Prostate gland (tissue), 2 donors: ENCODE measurements around the gene RAB36. TPM values are rescaled to one million over a fixed set of nuclear protein-coding genes. Genes with fewer than 3 reads are reported as not detected.

Source experiments
- DNase-seq: peaks from one replicate; pipeline ENCODE4 v3.0.0-alpha.2; 2019; ENCODE audit warnings: low spot score
- H3K27ac ChIP-seq, 2 donors: fragments of 200-600 bp; sonication (generic); 2 replicates each; pipeline ENCODE4 v1.5.1; 2017 to 2019
- H3K27me3 ChIP-seq: fragments of 200-600 bp; sonication (generic); replicated peaks from 2 replicates; pipeline ENCODE4 v1.5.1; 2019; ENCODE audit not compliant: insufficient read depth
- H3K36me3 ChIP-seq, 2 donors: fragments of 200-600 bp; sonication (generic); 1 replicate in 1 of 2; 2 replicates in 1 of 2; pipeline versions ENCODE4 v1.5.1 to v1.8.1; 2017 to 2019
- H3K4me1 ChIP-seq: fragments of 200-600 bp; sonication (generic); replicated peaks from 2 replicates; pipeline ENCODE4 v1.5.1; 2019
- H3K4me3 ChIP-seq, 2 donors: fragments of 200-600 bp; sonication (generic); 2 replicates each; pipeline ENCODE4 v1.5.1; 2017 to 2019
- H3K9me3 ChIP-seq: fragments of 200-600 bp; sonication (generic); 2 replicates; pipeline ENCODE4 v1.5.1; 2017
- POLR2A ChIP-seq: fragments of 450-650 bp; IDR thresholded peaks from one replicate; pipeline ENCODE4 v1.6.1; 2016; ENCODE audit warnings: antibody characterized with exemption, mild to moderate bottlenecking
- POLR2AphosphoS5 ChIP-seq: sonication (generic); formaldehyde crosslinking; IDR thresholded peaks from one replicate; pipeline ENCODE4 v1.6.1; 2017; ENCODE audit warnings: antibody characterized with exemption
- WGBS: methylation state at CpG from one replicate; pipeline ENCODE4 v1.1.5; 2018; 5-methylcytosine and 5-hydroxymethylcytosine counted together
- intact Hi-C: fragments of 100-400 bp; cut with DNase I; formaldehyde crosslinking; loops from one replicate; pipeline ENCODE4 v1.14.2; 2022
- total RNA-seq, 2 donors: library from RNA; depleted of rRNA; stranded (reverse); fragments of >200 nt; gene quantifications; one replicate each; pipeline ENCODE4 v1.1.0, GENCODE V29; 2016
- TF ChIP-seq, protein P1 (sequence below), 4 experiments: fragments of 200-600 bp in 2 of 4; fragments of 450-650 bp in 2 of 4; sonication (generic) in 2 of 4; IDR thresholded peaks; 1 replicate in 3 of 4; 2 replicates in 1 of 4; pipeline ENCODE4 v1.5.1; 2016 to 2019; ENCODE audit warnings: antibody characterized with exemption in 4 of 4, mild to moderate bottlenecking in 2 of 4, moderate library complexity in 2 of 4

RAB36 gene
- total RNA-seq, 2 donors from 2014 or later, result 4.1 to 12.7 TPM

DNA sequence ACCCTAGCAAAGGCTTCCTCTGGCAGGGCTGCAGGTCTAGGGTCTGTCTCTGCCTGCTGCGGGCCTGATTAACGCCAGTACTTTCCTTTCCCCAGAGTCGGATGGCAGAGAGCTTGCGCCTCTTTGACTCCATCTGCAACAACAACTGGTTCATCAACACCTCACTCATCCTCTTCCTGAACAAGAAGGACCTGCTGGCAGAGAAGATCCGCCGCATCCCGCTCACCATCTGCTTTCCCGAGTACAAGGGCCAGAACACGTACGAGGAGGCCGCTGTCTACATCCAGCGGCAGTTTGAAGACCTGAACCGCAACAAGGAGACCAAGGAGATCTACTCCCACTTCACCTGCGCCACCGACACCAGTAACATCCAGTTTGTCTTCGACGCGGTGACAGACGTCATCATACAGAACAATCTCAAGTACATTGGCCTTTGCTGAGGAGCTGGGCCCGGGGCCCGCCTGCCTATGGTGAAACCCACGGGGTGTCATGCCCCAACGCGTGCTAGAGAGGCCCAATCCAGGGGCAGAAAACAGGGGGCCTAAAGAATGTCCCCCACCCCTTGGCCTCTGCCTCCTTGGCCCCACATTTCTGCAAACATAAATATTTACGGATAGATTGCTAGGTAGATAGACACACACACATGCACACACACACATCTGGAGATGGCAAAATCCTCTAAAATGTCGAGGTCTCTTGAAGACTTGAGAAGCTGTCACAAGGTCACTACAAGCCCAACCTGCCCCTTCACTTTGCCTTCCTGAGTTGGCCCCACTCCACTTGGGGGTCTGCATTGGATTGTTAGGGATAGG, 22.1 kb upstream of the RAB36 start:
- no peaks in the 10 kb centered on the region for H3K9me3 ChIP-seq
- H3K4me3 ChIP-seq, result no peak overlapping the region
- no peaks in the 10 kb centered on the region for H3K27me3 ChIP-seq
- no peaks in the 10 kb centered on the region for H3K36me3 ChIP-seq
- no peak overlapping the region for H3K27ac ChIP-seq
- WGBS, result 93% methylated on average over 26 of the region's 26 CpGs
- intact Hi-C loops, result loop anchor here (5.0 kb wide), 1 partner anchor 51 kb away; the partner anchor contains the start of gene GNAZ
- TF ChIP-seq, protein P1, sequence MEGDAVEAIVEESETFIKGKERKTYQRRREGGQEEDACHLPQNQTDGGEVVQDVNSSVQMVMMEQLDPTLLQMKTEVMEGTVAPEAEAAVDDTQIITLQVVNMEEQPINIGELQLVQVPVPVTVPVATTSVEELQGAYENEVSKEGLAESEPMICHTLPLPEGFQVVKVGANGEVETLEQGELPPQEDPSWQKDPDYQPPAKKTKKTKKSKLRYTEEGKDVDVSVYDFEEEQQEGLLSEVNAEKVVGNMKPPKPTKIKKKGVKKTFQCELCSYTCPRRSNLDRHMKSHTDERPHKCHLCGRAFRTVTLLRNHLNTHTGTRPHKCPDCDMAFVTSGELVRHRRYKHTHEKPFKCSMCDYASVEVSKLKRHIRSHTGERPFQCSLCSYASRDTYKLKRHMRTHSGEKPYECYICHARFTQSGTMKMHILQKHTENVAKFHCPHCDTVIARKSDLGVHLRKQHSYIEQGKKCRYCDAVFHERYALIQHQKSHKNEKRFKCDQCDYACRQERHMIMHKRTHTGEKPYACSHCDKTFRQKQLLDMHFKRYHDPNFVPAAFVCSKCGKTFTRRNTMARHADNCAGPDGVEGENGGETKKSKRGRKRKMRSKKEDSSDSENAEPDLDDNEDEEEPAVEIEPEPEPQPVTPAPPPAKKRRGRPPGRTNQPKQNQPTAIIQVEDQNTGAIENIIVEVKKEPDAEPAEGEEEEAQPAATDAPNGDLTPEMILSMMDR (IDR thresholded peaks at IDR 0.05), result no peak
- TF ChIP-seq POLR2A, result no peak
- TF ChIP-seq POLR2AphosphoS5, result no peak
- DNase-seq, result no peak
- no peaks in the 10 kb centered on the region for H3K4me1 ChIP-seq

DNA sequence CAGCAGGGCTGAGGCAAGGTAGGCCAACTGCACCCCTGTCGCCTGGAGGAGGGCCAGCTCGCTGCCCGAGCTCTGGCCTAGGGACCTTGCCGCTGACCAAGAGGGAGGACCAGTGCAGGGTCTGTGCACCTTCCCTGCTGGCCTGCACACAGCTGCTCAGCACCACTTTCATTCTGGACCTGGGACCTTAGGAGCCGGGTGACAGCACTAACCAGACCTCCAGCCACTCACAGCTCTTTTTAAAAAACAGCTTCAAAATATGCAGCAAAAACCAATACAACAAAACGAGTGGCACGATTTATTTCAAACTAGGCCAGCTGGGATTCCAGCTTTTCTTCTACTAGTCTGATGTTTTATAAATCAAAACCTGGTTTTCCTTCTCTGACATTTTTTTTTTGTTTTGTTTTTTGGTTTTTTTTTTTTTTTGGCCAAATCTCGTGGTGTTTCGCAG, 21.4 kb upstream of the RAB36 start:
- Histone ChIP-seq H3K27ac (no peak overlapping the region), H3K27me3 (no peaks in the 10 kb centered on the region), H3K36me3 (no peaks in the 10 kb centered on the region), H3K4me3 (no peak overlapping the region), H3K9me3 (no peaks in the 10 kb centered on the region), H3K4me1 (no peaks in the 10 kb centered on the region)
- 87% methylated on average over 9 of the region's 9 CpGs for WGBS
- TF ChIP-seq POLR2A (no peak), POLR2AphosphoS5 (no peak)
- TF ChIP-seq, protein P1 (IDR thresholded peaks at IDR 0.05), result no peak
- intact Hi-C loops, result loop anchor here (5.0 kb wide), 1 partner anchor 52 kb away; the partner anchor contains the start of gene GNAZ
- no peak for DNase-seq

DNA sequence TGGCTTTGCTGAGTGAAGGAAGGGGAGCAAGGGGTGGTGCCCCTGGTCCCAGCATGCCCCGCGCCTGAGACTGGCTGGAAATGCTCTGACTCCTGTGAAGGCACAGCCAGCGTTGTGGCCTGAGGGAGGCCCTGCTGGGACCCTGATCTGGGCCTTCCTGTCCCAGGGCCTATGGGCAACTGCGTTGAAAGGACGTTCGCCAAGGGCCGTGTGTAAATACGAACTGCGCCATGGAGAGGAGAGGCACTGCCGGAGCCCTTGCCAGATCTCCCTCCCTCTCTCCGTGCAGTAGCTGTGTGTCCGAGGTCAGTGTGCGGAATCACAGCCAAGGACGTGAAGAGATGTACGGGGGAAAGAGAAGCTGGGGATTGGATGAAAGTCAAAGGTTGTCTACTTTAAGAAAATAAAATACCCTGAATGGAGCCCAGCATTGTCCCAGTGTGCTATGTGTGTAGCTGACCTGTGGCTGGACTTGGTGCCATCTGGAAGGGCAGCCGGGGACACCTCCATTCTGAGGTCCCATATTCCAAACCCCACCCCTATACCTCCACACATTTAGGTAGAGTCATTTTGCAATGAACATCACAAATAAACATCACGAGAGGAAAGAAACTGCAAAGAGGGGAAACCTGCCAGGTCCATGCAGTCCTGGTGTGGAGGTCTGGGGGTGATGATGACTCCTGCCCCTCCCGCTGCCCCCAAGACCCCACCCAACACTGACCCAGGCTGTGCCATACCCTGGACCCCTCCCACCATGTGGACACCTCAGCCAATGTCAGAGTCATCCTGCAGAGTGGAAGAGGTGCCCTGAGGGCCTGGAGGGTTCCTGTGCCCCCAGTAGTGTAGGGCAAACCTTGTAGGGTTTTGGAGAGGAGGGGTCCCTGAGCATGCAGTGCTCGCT, 20.4 kb upstream of the RAB36 start:
- no peaks in the 10 kb centered on the region for H3K27me3 ChIP-seq
- no peaks in the 10 kb centered on the region for H3K4me1 ChIP-seq
- intact Hi-C loops, result loop anchor here (5.0 kb wide), 1 partner anchor 53 kb away; the partner anchor contains the start of gene GNAZ
- WGBS, result 33% methylated on average over 19 of the region's 19 CpGs
- H3K36me3 ChIP-seq, result no peaks in the 10 kb centered on the region
- H3K4me3 ChIP-seq, result no peak overlapping the region
- H3K27ac ChIP-seq, result no peak overlapping the region
- H3K9me3 ChIP-seq, result no peaks in the 10 kb centered on the region
- TF ChIP-seq POLR2AphosphoS5, result no peak
- TF ChIP-seq, protein P1 (IDR thresholded peaks at IDR 0.05), result no peak
- TF ChIP-seq POLR2A, result no peak
- DNase-seq, result no peak

DNA sequence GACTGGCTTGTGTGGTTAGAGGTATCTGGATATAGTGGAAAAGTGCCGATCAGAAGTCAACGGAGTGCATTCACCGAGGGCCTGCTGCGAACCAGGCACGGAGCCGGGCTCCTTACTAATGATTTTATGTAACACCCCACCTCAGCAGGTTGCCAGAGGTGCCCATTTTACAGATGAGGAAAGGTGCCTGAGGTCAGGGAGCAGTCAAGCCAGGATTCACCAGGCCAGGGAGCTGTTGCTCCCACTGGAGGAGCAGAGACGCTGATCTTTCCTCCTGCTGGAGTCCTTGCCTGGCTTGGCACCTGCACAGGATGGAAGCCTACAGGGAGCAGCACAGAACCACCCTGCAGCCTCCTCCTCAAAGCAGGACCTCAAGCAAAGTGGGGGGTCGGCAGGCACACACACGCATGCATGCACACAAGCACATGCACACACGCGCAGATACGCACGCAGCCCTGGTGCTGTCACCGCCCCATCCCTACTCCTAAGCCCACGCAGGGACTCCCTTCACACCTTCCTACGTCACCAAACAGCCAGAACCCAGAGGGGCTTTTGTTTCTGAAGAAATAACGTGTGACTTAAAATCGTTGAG, 19.7 kb upstream of the RAB36 start:
- H3K36me3 ChIP-seq, result no peaks in the 10 kb centered on the region
- H3K4me1 ChIP-seq, result no peaks in the 10 kb centered on the region
- no peaks in the 10 kb centered on the region for H3K9me3 ChIP-seq
- H3K27ac ChIP-seq, result no peak overlapping the region
- no peak for DNase-seq
- H3K4me3 ChIP-seq, result no peak overlapping the region
- TF ChIP-seq, protein P1 (IDR thresholded peaks at IDR 0.05), result no peak
- no peak for TF ChIP-seq POLR2A
- no peak for TF ChIP-seq POLR2AphosphoS5
- H3K27me3 ChIP-seq, result no peaks in the 10 kb centered on the region
- intact Hi-C loops, result no loop called here
- 95% methylated on average over 18 of the region's 18 CpGs for WGBS
